GM12878 (cell line): ENCODE results near the gene CHAT. TPM values are rescaled to one million over a fixed set of nuclear protein-coding genes. Genes with fewer than 3 reads are reported as not detected.

Experiments
- ATAC-seq: fragments of 200-7000 bp; cut with Tn5 transposase; 3 replicates; pipeline ENCODE4 v1.9.1; 2020; ENCODE audit warnings: mild to moderate bottlenecking, moderate library complexity
- BruUV-seq: library from RNA; stranded (reverse); fragments of 400-500 nt; replicated peaks from 2 replicates; lab custom pipeline; 2021; lab: Mats Ljungman, UMichigan
- CTCF ChIA-PET: fragments of 300-600 bp; sonication (Branson Sonifier 250); formaldehyde crosslinking; extraction: SDS; loops from one replicate; lab custom pipeline; 2021; ENCODE audit warnings: inconsistent platforms; lab: Yijun Ruan, JAX
- POLR2A ChIA-PET: fragments of 350-600 bp; formaldehyde crosslinking; extraction: SDS; loops from one replicate; lab custom pipeline; 2021; ENCODE audit warnings: inconsistent platforms; lab: Charles Lee
- RAD21 ChIA-PET: fragments of 300-600 bp; sonication (Branson Sonifier 250); formaldehyde crosslinking; loops from one replicate; lab custom pipeline; 2023; ENCODE audit warnings: antibody characterized with exemption; ENCODE audit not compliant: unreplicated experiment; lab: Charles Lee
- SMC1A ChIA-PET: fragments of 300-600 bp; sonication (Branson Sonifier 250); formaldehyde crosslinking; loops from one replicate; lab custom pipeline; 2023; ENCODE audit not compliant: unreplicated experiment, uncharacterized antibody; lab: Charles Lee
- DNase-seq: peaks from one replicate; pipeline ENCODE4 v3.0.0-alpha.2; 2011; ENCODE audit warnings: low read depth, low spot score
- FAIRE-seq: peaks from 3 replicates; lab custom pipeline; 2011; peaks lifted over from hg19 to GRCh38; lab: Jason Lieb, UNC
- H2AFZ ChIP-seq: 2 replicates; pipeline ENCODE4 v1.6.0; 2011; ENCODE audit warnings: low read depth, low read length, control low read depth; ENCODE audit not compliant: control insufficient read depth
- H3K27ac ChIP-seq: 2 replicates; pipeline ENCODE4 v1.5.1; 2011; ENCODE audit warnings: control low read depth; ENCODE audit not compliant: control insufficient read depth, insufficient read depth
- H3K27me3 ChIP-seq, 2 experiments: replicated peaks in 1 of 2; 2 replicates each; pipeline versions ENCODE4 v1.6.0 to v1.6.1; 2011; ENCODE audit warnings: low read length in 1 of 2; ENCODE audit not compliant: control insufficient read depth in 2 of 2, insufficient read depth in 2 of 2
- H3K36me3 ChIP-seq, 2 experiments: 2 replicates each; pipeline ENCODE4 v1.5.1; 2011; ENCODE audit warnings: low read length in 1 of 2; ENCODE audit not compliant: control insufficient read depth in 2 of 2, insufficient read depth in 2 of 2
- H3K4me1 ChIP-seq: 2 replicates; pipeline ENCODE4 v1.6.1; 2011; ENCODE audit warnings: mild to moderate bottlenecking, low read length, moderate library complexity, mixed read lengths; ENCODE audit not compliant: control insufficient read depth, insufficient read depth
- H3K4me2 ChIP-seq: 2 replicates; pipeline ENCODE4 v1.6.0; 2011; ENCODE audit warnings: control low read depth; ENCODE audit not compliant: control insufficient read depth, insufficient read depth
- H3K4me3 ChIP-seq: fragments of 200-600 bp; sonication (generic); 2 replicates; pipeline ENCODE4 v1.5.1; 2016
- H3K79me2 ChIP-seq: 2 replicates; pipeline ENCODE4 v1.6.0; 2011; ENCODE audit warnings: low read length; ENCODE audit not compliant: control insufficient read depth, insufficient read depth
- H3K9ac ChIP-seq: 2 replicates; pipeline ENCODE4 v1.8.0; 2011; ENCODE audit warnings: low read length, control low read depth, mixed read lengths; ENCODE audit not compliant: control insufficient read depth, insufficient read depth
- H3K9me3 ChIP-seq: replicated peaks from 3 replicates; pipeline ENCODE4 v1.5.1; 2011; ENCODE audit warnings: mild to moderate bottlenecking, low read length; ENCODE audit not compliant: control insufficient read depth, insufficient read depth
- H4K20me1 ChIP-seq: 2 replicates; pipeline ENCODE4 v1.6.0; 2011; ENCODE audit not compliant: control insufficient read depth, insufficient read depth
- ZBED1 ChIP-seq: IDR thresholded peaks from 2 replicates; pipeline ENCODE4 v1.6.1; 2016; ENCODE audit warnings: borderline replicate concordance
- ZNF622 ChIP-seq: fragments of 450-650 bp; IDR thresholded peaks from 2 replicates; pipeline ENCODE4 v1.6.1; 2017; ENCODE audit warnings: mild to moderate bottlenecking, inconsistent platforms
- WGBS: methylation state at CpG from one replicate; pipeline ENCODE4 v1.1.6; 2016; ENCODE audit warnings: low lambda C conversion rate; ENCODE audit not compliant: insufficient replicate concordance, insufficient coverage; ENCODE audit errors: missing lambda C conversion rate; 5-methylcytosine and 5-hydroxymethylcytosine counted together
- in situ Hi-C: fragments of 300-500 bp; cut with MboI; formaldehyde crosslinking; loops from 9 replicates; pipeline ENCODE4 v1.14.3; 2018; ENCODE audit warnings: mixed read lengths
- intact Hi-C: fragments of 100-400 bp; cut with micrococcal nuclease; formaldehyde crosslinking; loops from one replicate; pipeline ENCODE4 v1.14.2; 2022; ENCODE audit not compliant: unreplicated experiment
- polyA plus RNA-seq, 11 experiments: library from polyadenylated mRNA; depleted of rRNA in 4 of 11; unstranded in 6 of 11; stranded (reverse) in 5 of 11; fragments of >200 nt; fragmentation: Nextera tagmentation in 4 of 11; fragmentation: Illumina TruSeq in 1 of 11; extraction: Ambion mirVana in 4 of 11; extraction: Trizol in 1 of 11; gene quantifications; 1 replicate in 1 of 11; 2 replicates in 10 of 11; pipeline versions ENCODE4 v1.2.1 to v1.2.3, GENCODE V29; 2011 to 2016; ENCODE audit warnings: inconsistent platforms in 2 of 11, missing spikeins in 2 of 11, low read depth in 1 of 11
- total RNA-seq, 4 experiments: library from RNA; depleted of rRNA in 3 of 4; stranded (reverse); fragments of >200 nt in 3 of 4; fragmentation: Illumina TruSeq in 1 of 4; extraction: Trizol in 1 of 4; gene quantifications; 2 replicates each; pipeline versions ENCODE4 v1.2.1 to v1.2.3, GENCODE V29; 2013 to 2021
- TF ChIP-seq, protein P1 (sequence below): fragments of 450-650 bp; IDR thresholded peaks from 2 replicates; pipeline ENCODE4 v1.6.1; 2016; ENCODE audit warnings: mild to moderate bottlenecking

CHAT gene
- total and polyA plus RNA-seq, 10 of the 15 experiments (the other 5 are each of a cell fraction or from before 2014, with no cell fraction given): not detected

DNA sequence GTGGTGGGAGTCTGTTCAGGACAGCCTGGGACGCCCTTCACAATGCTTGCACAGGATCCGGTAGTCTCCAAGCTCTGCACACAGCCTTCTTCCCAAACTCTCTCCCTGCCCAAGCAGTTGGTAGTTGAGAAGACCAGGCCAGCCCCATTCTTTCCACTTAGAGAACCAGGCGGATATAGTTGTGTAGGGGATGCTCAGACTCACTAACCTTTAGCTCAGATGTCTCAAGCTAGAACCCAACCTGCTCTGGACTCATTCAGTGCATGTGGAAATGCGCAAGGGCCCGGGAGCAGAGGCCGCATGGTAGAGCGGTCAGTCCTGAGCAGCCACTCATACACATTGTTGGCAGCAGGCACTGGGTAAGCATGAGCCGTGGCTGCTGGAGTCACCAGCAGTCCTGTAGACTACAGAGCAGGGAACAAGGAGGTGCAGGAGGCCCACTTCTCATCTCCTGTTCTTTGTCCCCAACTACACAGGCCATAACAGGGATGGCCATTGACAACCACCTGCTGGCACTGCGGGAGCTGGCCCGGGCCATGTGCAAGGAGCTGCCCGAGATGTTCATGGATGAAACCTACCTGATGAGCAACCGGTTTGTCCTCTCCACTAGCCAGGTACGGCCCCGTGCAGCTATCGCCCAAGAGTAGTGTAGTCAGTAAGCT, 48.5 kb downstream of the CHAT start:
- H3K27me3 ChIP-seq: no peaks in the 10 kb centered on the region; a peak in 2 of 4 replicates
- intact Hi-C loops: no loop called here
- H3K36me3 ChIP-seq: no peaks in the 10 kb centered on the region
- H3K27ac ChIP-seq: no peak overlapping the region
- POLR2A ChIA-PET: no interaction called here
- no TSS peak for BruUV-seq
- H4K20me1 ChIP-seq: no peaks in the 10 kb centered on the region
- no peak overlapping the region for H3K4me3 ChIP-seq
- no peaks in the 10 kb centered on the region for H3K4me1 ChIP-seq
- RAD21 ChIA-PET: no interaction called here
- no peaks in the 10 kb centered on the region; the same call in 2 of the 3 replicates for H3K9me3 ChIP-seq
- no peak for FAIRE-seq
- SMC1A ChIA-PET: no interaction called here
- no peak overlapping the region for H3K4me2 ChIP-seq
- CTCF ChIA-PET: interaction anchor here (1.3 kb wide), 1 partner anchor 613 kb away, joined by 3 read pairs; no protein-coding TSS in a partner anchor
- H3K9ac ChIP-seq: no peak overlapping the region
- DNase-seq: no peak
- TF ChIP-seq ZNF622: no peak
- TF ChIP-seq, protein P1, sequence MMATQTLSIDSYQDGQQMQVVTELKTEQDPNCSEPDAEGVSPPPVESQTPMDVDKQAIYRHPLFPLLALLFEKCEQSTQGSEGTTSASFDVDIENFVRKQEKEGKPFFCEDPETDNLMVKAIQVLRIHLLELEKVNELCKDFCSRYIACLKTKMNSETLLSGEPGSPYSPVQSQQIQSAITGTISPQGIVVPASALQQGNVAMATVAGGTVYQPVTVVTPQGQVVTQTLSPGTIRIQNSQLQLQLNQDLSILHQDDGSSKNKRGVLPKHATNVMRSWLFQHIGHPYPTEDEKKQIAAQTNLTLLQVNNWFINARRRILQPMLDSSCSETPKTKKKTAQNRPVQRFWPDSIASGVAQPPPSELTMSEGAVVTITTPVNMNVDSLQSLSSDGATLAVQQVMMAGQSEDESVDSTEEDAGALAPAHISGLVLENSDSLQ: no peak
- TF ChIP-seq, all 136 proteins: peak for 0
- in situ Hi-C loops: no loop called here
- ATAC-seq: no peak
- WGBS: 36% methylated on average over 15 of the region's 15 CpGs
- Histone ChIP-seq H2AFZ (no peak overlapping the region), H3K79me2 (no peaks in the 10 kb centered on the region)

DNA sequence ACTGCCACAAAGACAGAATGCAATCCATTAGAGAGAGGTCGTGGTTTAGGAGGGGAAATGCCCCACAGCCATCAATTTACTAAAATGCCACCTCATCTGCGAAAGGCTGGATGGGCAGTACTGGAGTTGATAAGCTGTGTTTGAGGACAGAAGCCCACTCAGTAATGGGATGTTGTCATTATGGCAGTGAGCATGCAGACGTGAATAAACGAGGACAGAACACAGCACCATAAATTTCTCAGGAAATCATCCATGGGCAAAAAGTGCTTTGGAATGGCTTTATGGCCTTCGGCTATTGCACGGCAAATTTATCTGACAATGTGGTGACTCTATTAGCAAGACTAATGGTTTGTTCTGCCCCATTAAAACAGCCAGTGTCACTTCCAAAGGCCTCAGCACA, 49.8 kb downstream of the CHAT start:
- ChIA-PET SMC1A (no interaction called here), RAD21 (no interaction called here), POLR2A (no interaction called here), CTCF (no interaction called here)
- Histone ChIP-seq H3K27me3 (peaks cover 0 to 1% of the 10 kb centered on the region in 2 experiments; a peak in 2 of 4 replicates), H3K4me2 (no peak overlapping the region), H3K9ac (no peak overlapping the region), H3K27ac (no peak overlapping the region), H3K4me3 (no peak overlapping the region), H3K9me3 (no peaks in the 10 kb centered on the region), H4K20me1 (no peaks in the 10 kb centered on the region), H3K79me2 (no peaks in the 10 kb centered on the region), H2AFZ (no peak overlapping the region), H3K4me1 (no peaks in the 10 kb centered on the region), H3K36me3 (no peaks in the 10 kb centered on the region)
- no peak for FAIRE-seq
- no peak for DNase-seq
- BruUV-seq: no TSS peak
- intact Hi-C loops: no loop called here
- WGBS: 44% methylated on average over 6 of the region's 6 CpGs
- in situ Hi-C loops: no loop called here
- ATAC-seq: no peak
- TF ChIP-seq ZBED1: no peak
